ENCODE measurements around the gene ATP2C1.

GRCh38 chr3:130955481-130955880 is 61.6 kb downstream of the ATP2C1 start:
- TF ChIP-seq CTCF (IDR thresholded peaks at IDR 0.05; ENCODE audit: insufficient read depth, low read length, poor library complexity, severe bottlenecking) = no peak
- no peak for TF ChIP-seq EZH2phosphoT487 (conservative IDR thresholded peaks at IDR 0.05; ENCODE audit: low read length)

All from SU-DHL-6 (cell line).